SK-N-SH treated with all-trans-retinoic acid at 6 μM for 48 hours (cell line): ENCODE measurements around the gene STMN3.

Source experiments
- ESRRG ChIP-seq: fragments of 250-450 bp; sonication (Bioruptor Pico); IDR thresholded peaks from 2 replicates; pipeline ENCODE4 v1.6.1; 2021; ENCODE audit warnings: mild to moderate bottlenecking
- GLIS3 ChIP-seq: fragments of 250-450 bp; sonication (Bioruptor Pico); IDR thresholded peaks from 2 replicates; pipeline ENCODE4 v1.5.0; 2020; ENCODE audit warnings: mild to moderate bottlenecking, moderate library complexity
- OSR1 ChIP-seq: fragments of 250-450 bp; sonication (Bioruptor Pico); IDR thresholded peaks from 2 replicates; pipeline ENCODE4 v1.8.0; 2022; ENCODE audit warnings: moderate library complexity, mild to moderate bottlenecking, inconsistent platforms
- RARB ChIP-seq: fragments of 250-450 bp; sonication (Bioruptor Pico); IDR thresholded peaks from 2 replicates; pipeline ENCODE4 v1.8.0; 2021; ENCODE audit warnings: mild to moderate bottlenecking, moderate library complexity
- ZFP3 ChIP-seq: fragments of 250-450 bp; sonication (Bioruptor Pico); IDR thresholded peaks from 2 replicates; pipeline ENCODE4 v1.5.0; 2020; ENCODE audit warnings: mild to moderate bottlenecking, moderate library complexity
- ZFP30 ChIP-seq: fragments of 450-650 bp; formaldehyde crosslinking; IDR thresholded peaks from 2 replicates; pipeline ENCODE4 v1.5.0; 2022; ENCODE audit warnings: mild to moderate bottlenecking, moderate library complexity
- TF ChIP-seq, protein P1 (sequence below): fragments of 250-450 bp; sonication (Bioruptor Pico); IDR thresholded peaks from 2 replicates; pipeline ENCODE4 v1.8.0; 2020; ENCODE audit warnings: mild to moderate bottlenecking, moderate library complexity, borderline replicate concordance
- TF ChIP-seq, protein P2 (sequence below): fragments of 250-450 bp; sonication (Bioruptor Pico); IDR thresholded peaks from 2 replicates; pipeline ENCODE4 v1.5.0; 2020; ENCODE audit warnings: mild to moderate bottlenecking, moderate library complexity

GRCh38 chr20:63675681-63676368, 22.6 kb upstream of the STMN3 start:
- TF ChIP-seq ZFP3 (CRISPR knock-in tag) (no peak), RARB (no peak), ESRRG (CRISPR knock-in tag) (no peak), OSR1 (CRISPR knock-in tag) (no peak), ZFP30 (no peak), GLIS3 (CRISPR knock-in tag) (no peak)
- TF ChIP-seq, protein P1, sequence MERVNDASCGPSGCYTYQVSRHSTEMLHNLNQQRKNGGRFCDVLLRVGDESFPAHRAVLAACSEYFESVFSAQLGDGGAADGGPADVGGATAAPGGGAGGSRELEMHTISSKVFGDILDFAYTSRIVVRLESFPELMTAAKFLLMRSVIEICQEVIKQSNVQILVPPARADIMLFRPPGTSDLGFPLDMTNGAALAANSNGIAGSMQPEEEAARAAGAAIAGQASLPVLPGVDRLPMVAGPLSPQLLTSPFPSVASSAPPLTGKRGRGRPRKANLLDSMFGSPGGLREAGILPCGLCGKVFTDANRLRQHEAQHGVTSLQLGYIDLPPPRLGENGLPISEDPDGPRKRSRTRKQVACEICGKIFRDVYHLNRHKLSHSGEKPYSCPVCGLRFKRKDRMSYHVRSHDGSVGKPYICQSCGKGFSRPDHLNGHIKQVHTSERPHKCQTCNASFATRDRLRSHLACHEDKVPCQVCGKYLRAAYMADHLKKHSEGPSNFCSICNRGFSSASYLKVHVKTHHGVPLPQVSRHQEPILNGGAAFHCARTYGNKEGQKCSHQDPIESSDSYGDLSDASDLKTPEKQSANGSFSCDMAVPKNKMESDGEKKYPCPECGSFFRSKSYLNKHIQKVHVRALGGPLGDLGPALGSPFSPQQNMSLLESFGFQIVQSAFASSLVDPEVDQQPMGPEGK, result no peak
- TF ChIP-seq, protein P2, sequence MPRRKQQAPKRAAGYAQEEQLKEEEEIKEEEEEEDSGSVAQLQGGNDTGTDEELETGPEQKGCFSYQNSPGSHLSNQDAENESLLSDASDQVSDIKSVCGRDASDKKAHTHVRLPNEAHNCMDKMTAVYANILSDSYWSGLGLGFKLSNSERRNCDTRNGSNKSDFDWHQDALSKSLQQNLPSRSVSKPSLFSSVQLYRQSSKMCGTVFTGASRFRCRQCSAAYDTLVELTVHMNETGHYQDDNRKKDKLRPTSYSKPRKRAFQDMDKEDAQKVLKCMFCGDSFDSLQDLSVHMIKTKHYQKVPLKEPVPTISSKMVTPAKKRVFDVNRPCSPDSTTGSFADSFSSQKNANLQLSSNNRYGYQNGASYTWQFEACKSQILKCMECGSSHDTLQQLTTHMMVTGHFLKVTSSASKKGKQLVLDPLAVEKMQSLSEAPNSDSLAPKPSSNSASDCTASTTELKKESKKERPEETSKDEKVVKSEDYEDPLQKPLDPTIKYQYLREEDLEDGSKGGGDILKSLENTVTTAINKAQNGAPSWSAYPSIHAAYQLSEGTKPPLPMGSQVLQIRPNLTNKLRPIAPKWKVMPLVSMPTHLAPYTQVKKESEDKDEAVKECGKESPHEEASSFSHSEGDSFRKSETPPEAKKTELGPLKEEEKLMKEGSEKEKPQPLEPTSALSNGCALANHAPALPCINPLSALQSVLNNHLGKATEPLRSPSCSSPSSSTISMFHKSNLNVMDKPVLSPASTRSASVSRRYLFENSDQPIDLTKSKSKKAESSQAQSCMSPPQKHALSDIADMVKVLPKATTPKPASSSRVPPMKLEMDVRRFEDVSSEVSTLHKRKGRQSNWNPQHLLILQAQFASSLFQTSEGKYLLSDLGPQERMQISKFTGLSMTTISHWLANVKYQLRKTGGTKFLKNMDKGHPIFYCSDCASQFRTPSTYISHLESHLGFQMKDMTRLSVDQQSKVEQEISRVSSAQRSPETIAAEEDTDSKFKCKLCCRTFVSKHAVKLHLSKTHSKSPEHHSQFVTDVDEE (CRISPR knock-in tag), result no peak
